GM12873 (cell line): ENCODE results near the gene PTPN18.

Experiments
- CTCF ChIP-seq: IDR thresholded peaks from 2 replicates; pipeline ENCODE4 v1.5.1; 2012; ENCODE audit warnings: low read depth, mild to moderate bottlenecking, moderate library complexity, low read length, control low read depth; ENCODE audit not compliant: insufficient read depth; ENCODE audit errors: missing control alignments

The PTPN18 gene

GRCh38 chr2:130387804-130388203 is 31.9 kb downstream of the PTPN18 start:
- no peak for TF ChIP-seq CTCF

GRCh38 chr2:130388221-130388907 is 32.5 kb downstream of the PTPN18 start:
- TF ChIP-seq CTCF, result no peak

GRCh38 chr2:130389358-130389757 is 33.5 kb downstream of the PTPN18 start:
- no peak for TF ChIP-seq CTCF

GRCh38 chr2:130389783-130390182 is 33.9 kb downstream of the PTPN18 start:
- TF ChIP-seq CTCF, result no peak

- no peak for TF ChIP-seq CTCF
Measured at GRCh38 chr2:130390460-130391057, 34.7 kb downstream of the PTPN18 start.

GRCh38 chr2:130391058-130391871 is 35.4 kb downstream of the PTPN18 start:
- TF ChIP-seq CTCF, result no peak
